Endothelial cell of umbilical vein (primary cell): ENCODE measurements around the gene FILIP1.

ENCODE experiments used
- EZH2 ChIP-seq: IDR thresholded peaks from 2 replicates; pipeline ENCODE4 v1.6.1; 2012; ENCODE audit warnings: borderline replicate concordance, low read depth, mild to moderate bottlenecking, moderate library complexity, low read length, inconsistent platforms; ENCODE audit not compliant: severe bottlenecking
- GATA2 ChIP-seq: IDR thresholded peaks from 2 replicates; pipeline ENCODE4 v1.7.0; 2011; ENCODE audit warnings: low read depth, mild to moderate bottlenecking, moderate library complexity, mixed read lengths, low read length; ENCODE audit not compliant: insufficient read length, insufficient read depth
- JUN ChIP-seq: IDR thresholded peaks from 2 replicates; pipeline ENCODE4 v1.6.1; 2011; ENCODE audit warnings: borderline replicate concordance, low read depth; ENCODE audit not compliant: insufficient read length, insufficient read depth
- MYC ChIP-seq: IDR thresholded peaks from one replicate; pipeline ENCODE4 v1.6.1; 2011; ENCODE audit warnings: mild to moderate bottlenecking, low read depth, low read length
- POLR2A ChIP-seq: IDR thresholded peaks from 2 replicates; pipeline ENCODE4 v1.6.1; 2012; ENCODE audit warnings: low read depth, mild to moderate bottlenecking, control low read depth, low read length
- POLR2AphosphoS5 ChIP-seq: IDR thresholded peaks from 2 replicates; pipeline ENCODE4 v1.6.1; 2012; ENCODE audit warnings: low read depth, mild to moderate bottlenecking, control low read depth, low read length, moderate library complexity; ENCODE audit not compliant: insufficient read depth
- TF ChIP-seq, protein P1 (sequence below), 2 donors: IDR thresholded peaks; 1 replicate in 1 of 2; 2 replicates in 1 of 2; pipeline ENCODE4 v1.5.1; 2011; ENCODE audit warnings: low read length in 2 of 2, mild to moderate bottlenecking in 2 of 2, moderate library complexity in 2 of 2, control low read depth in 1 of 2, inconsistent platforms in 1 of 2, low read depth in 1 of 2; ENCODE audit not compliant: insufficient read depth in 1 of 2; ENCODE audit errors: extremely low read depth in 1 of 2

DNA sequence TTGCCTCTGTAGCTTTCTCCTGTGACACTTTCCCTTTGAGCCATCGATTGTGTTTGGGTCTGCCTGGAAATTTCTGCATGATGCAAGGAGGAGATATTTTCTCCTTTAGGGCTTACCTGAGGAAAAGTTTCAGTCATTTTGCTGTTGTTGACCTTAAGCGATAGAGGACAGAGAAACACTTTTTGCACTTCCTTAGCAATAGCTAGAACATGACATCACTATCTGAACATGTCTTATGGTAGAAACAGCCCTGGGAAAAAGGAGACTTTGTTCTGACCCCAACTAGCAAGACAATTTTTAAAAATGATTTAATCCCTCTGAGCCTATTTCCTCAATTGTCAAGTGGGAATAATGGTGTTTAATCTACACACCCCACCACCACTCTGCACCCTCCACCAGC, 9.7 kb upstream of the FILIP1 start:
- TF ChIP-seq, protein P1, sequence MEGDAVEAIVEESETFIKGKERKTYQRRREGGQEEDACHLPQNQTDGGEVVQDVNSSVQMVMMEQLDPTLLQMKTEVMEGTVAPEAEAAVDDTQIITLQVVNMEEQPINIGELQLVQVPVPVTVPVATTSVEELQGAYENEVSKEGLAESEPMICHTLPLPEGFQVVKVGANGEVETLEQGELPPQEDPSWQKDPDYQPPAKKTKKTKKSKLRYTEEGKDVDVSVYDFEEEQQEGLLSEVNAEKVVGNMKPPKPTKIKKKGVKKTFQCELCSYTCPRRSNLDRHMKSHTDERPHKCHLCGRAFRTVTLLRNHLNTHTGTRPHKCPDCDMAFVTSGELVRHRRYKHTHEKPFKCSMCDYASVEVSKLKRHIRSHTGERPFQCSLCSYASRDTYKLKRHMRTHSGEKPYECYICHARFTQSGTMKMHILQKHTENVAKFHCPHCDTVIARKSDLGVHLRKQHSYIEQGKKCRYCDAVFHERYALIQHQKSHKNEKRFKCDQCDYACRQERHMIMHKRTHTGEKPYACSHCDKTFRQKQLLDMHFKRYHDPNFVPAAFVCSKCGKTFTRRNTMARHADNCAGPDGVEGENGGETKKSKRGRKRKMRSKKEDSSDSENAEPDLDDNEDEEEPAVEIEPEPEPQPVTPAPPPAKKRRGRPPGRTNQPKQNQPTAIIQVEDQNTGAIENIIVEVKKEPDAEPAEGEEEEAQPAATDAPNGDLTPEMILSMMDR (IDR thresholded peaks at IDR 0.05; ENCODE audit: extremely low read depth in 1 of 2, insufficient read depth in 1 of 2, low read depth in 1 of 2, low read length in 2 of 2): no peak
- TF ChIP-seq POLR2A (no peak), POLR2AphosphoS5 (no peak), MYC (no peak), EZH2 (no peak), GATA2 (no peak), JUN (peak; percentile 50)
